Tibial nerve (tissue), 4 donors: Measurements from ENCODE around the gene CDCP1. TPM values are rescaled to one million over a fixed set of nuclear protein-coding genes. Genes with fewer than 3 reads are reported as not detected.

Source experiments
- DNase-seq, 2 donors: peaks; one replicate each; pipeline ENCODE4 v3.0.0-alpha.2; 2019; ENCODE audit warnings: low spot score in 2 of 2
- H3K27ac ChIP-seq, 4 donors: fragments of 200-600 bp; sonication (generic) in 3 of 4; one replicate each; pipeline ENCODE4 v1.5.1; 2017 to 2019; ENCODE audit warnings: mild to moderate bottlenecking in 1 of 4
- H3K27me3 ChIP-seq, 2 donors: fragments of 200-600 bp; sonication (generic) in 1 of 2; one replicate each; pipeline versions ENCODE4 v1.5.1 to v1.6.0; 2017 to 2019
- H3K36me3 ChIP-seq, 3 donors: fragments of 200-600 bp; sonication (generic); one replicate each; pipeline ENCODE4 v1.5.1; 2018 to 2019
- H3K4me1 ChIP-seq, 4 donors: fragments of 200-600 bp; sonication (generic) in 3 of 4; one replicate each; pipeline ENCODE4 v1.5.1; 2017 to 2019
- H3K4me3 ChIP-seq, 4 donors: fragments of 200-600 bp; sonication (generic) in 3 of 4; one replicate each; pipeline ENCODE4 v1.5.1; 2017 to 2019; ENCODE audit warnings: mild to moderate bottlenecking in 1 of 4, moderate library complexity in 1 of 4
- H3K9me3 ChIP-seq, 4 donors: fragments of 200-600 bp; sonication (generic) in 3 of 4; one replicate each; pipeline ENCODE4 v1.5.1; 2017 to 2019
- EP300 ChIP-seq, 2 donors: sonication (generic); formaldehyde crosslinking; IDR thresholded peaks; one replicate each; pipeline ENCODE4 v1.6.1; 2017; ENCODE audit warnings: antibody characterized with exemption in 2 of 2, mild to moderate bottlenecking in 1 of 2
- POLR2A ChIP-seq, 2 donors: fragments of 450-650 bp; IDR thresholded peaks; one replicate each; pipeline ENCODE4 v1.6.1; 2017; ENCODE audit warnings: antibody characterized with exemption in 2 of 2, mild to moderate bottlenecking in 2 of 2, moderate library complexity in 2 of 2
- WGBS, 2 donors: methylation state at CpG; one replicate each; pipeline ENCODE4 v1.1.5; 2018; 5-methylcytosine and 5-hydroxymethylcytosine counted together
- total RNA-seq, 4 donors: library from RNA; depleted of rRNA; stranded (reverse); fragments of >200 nt; gene quantifications; one replicate each; pipeline ENCODE4 v1.1.0, GENCODE V29; 2016
- TF ChIP-seq, protein P1 (sequence below), 5 experiments: fragments of 200-600 bp in 3 of 5; fragments of 450-650 bp in 2 of 5; sonication (generic) in 3 of 5; IDR thresholded peaks; one replicate each; pipeline ENCODE4 v1.5.1; 2016 to 2019; ENCODE audit warnings: antibody characterized with exemption in 5 of 5, mild to moderate bottlenecking in 3 of 5, moderate library complexity in 2 of 5

The CDCP1 gene
- total RNA-seq, 4 donors from 2014 or later: 0.20 to 3.0 (median 1.2) TPM

DNA sequence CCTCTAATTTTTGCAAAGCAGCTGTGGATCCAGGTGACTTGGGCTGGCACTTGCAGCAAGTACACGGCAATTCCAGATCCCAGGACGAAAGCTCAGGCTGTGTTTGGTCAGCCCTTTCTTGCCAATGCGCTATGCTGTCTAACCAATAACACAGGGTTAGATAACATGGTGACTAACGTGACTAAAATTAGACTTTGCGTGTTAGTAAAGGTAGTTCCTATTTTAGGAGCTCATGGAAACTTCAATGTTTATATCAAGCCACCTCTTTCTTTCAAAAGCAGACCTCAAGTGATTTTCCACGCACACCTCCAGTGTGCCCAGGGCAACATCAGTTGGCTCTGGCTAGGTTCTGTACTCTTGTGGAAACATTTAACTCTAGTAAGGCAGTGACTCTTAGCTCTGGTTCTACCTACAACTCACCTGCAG lies 32.5 kb downstream of the CDCP1 start:
- Histone ChIP-seq H3K4me1 (no peaks in the 10 kb centered on the region), H3K36me3 (no peaks in the 10 kb centered on the region), H3K27me3 (peaks cover 0 to 3% of the 10 kb centered on the region in 2 donors), H3K27ac (no peak overlapping the region), H3K9me3 (no peaks in the 10 kb centered on the region), H3K4me3 (no peak overlapping the region)
- DNase-seq: no peak
- no peak for TF ChIP-seq EP300 (IDR thresholded peaks at IDR 0.05)
- TF ChIP-seq, protein P1, sequence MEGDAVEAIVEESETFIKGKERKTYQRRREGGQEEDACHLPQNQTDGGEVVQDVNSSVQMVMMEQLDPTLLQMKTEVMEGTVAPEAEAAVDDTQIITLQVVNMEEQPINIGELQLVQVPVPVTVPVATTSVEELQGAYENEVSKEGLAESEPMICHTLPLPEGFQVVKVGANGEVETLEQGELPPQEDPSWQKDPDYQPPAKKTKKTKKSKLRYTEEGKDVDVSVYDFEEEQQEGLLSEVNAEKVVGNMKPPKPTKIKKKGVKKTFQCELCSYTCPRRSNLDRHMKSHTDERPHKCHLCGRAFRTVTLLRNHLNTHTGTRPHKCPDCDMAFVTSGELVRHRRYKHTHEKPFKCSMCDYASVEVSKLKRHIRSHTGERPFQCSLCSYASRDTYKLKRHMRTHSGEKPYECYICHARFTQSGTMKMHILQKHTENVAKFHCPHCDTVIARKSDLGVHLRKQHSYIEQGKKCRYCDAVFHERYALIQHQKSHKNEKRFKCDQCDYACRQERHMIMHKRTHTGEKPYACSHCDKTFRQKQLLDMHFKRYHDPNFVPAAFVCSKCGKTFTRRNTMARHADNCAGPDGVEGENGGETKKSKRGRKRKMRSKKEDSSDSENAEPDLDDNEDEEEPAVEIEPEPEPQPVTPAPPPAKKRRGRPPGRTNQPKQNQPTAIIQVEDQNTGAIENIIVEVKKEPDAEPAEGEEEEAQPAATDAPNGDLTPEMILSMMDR (IDR thresholded peaks at IDR 0.05): no peak
- TF ChIP-seq POLR2A (IDR thresholded peaks at IDR 0.05): no peak
- 75 to 77% methylated on average over 6 of the region's 6 CpGs for WGBS, 2 donors

- no peak for DNase-seq
- Histone ChIP-seq H3K9me3 (no peaks in the 10 kb centered on the region), H3K27me3 (peaks cover 0 to 2% of the 10 kb centered on the region in 2 donors), H3K4me1 (no peaks in the 10 kb centered on the region), H3K36me3 (no peaks in the 10 kb centered on the region), H3K4me3 (no peak overlapping the region), H3K27ac (no peak overlapping the region)
- WGBS, 2 donors: 72 to 75% methylated on average over 4 of the region's 4 CpGs
- TF ChIP-seq, protein P1 (IDR thresholded peaks at IDR 0.05): no peak
- no peak for TF ChIP-seq EP300 (IDR thresholded peaks at IDR 0.05)
- TF ChIP-seq POLR2A (IDR thresholded peaks at IDR 0.05): no peak
These were observed 33.2 kb downstream of the CDCP1 start for GRCh38 chr3:45112939-45113338.

DNA sequence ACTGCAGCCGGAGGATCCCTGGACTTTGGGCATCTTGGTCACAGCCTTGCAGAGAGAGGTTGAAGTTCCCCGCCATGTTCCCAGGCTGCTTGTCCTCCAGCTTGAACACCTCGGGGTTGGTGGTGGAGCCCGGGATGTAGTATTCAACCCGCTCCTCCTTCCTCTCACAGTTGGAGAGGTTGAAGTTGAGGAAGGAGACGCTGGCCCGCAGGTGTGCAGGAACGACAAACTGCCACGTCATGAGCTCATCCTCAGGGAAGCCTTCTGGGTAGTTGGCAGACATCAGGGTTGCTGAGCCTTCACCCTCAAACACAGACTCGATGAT lies 35.7 kb downstream of the CDCP1 start:
- H3K36me3 ChIP-seq: no peaks in the 10 kb centered on the region
- no peaks in the 10 kb centered on the region for H3K4me1 ChIP-seq
- no peaks in the 10 kb centered on the region for H3K9me3 ChIP-seq
- no peak overlapping the region for H3K4me3 ChIP-seq
- H3K27ac ChIP-seq: peak overlapping the region in 1 of 4 donors; percentile 50
- no peak for DNase-seq
- no peaks in the 10 kb centered on the region for H3K27me3 ChIP-seq
- WGBS, 2 donors: 91 to 94% methylated on average over 10 of the region's 10 CpGs
- TF ChIP-seq, protein P1 (IDR thresholded peaks at IDR 0.05): no peak
- TF ChIP-seq POLR2A (IDR thresholded peaks at IDR 0.05) (no peak), EP300 (IDR thresholded peaks at IDR 0.05) (no peak)

DNA sequence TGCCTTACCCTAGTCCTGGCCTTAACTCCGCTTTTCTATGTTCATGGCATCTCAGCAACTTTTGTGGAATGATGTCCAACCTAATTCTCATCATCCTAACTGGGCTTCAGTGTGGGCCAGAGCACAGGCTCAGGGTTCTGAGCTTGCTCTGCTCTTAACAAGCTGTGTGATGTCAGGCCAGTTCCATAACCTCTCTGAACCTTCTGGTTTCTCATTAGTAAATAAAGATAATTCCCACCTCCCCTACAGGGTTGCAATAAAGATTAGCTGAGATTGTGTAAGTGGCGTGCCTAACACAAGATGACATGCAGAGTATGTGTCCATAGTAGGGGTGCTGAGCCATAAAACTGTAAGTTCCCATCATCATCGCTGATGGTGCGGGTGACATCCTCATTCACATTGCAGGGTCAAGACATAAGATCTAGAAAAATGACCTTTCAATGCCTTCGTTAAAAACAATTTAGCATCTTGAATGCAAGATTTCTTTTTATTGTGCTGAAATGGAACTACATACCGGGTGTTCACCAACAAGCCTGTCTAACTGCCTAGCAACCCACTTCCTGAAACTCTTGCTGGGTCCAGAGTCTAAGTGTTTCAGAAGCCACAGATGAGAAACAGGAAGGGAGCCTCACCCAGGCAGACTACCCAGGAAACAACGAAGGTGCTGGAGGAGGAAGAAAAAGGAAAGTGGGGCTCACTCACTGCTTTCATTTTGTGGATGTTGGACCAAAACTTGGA lies 36.2 kb downstream of the CDCP1 start:
- Histone ChIP-seq H3K36me3 (no peaks in the 10 kb centered on the region), H3K27ac (peak overlapping the region in 1 of 4 donors; percentile 50), H3K27me3 (no peaks in the 10 kb centered on the region), H3K4me3 (no peak overlapping the region), H3K4me1 (no peaks in the 10 kb centered on the region), H3K9me3 (no peaks in the 10 kb centered on the region)
- 71 to 72% methylated on average over 7 of the region's 7 CpGs for whole genome bisulfite sequencing, 2 donors
- DNase-seq: no peak
- TF ChIP-seq POLR2A (IDR thresholded peaks at IDR 0.05): no peak
- TF ChIP-seq EP300 (IDR thresholded peaks at IDR 0.05): no peak
- TF ChIP-seq, protein P1 (IDR thresholded peaks at IDR 0.05): no peak

DNA sequence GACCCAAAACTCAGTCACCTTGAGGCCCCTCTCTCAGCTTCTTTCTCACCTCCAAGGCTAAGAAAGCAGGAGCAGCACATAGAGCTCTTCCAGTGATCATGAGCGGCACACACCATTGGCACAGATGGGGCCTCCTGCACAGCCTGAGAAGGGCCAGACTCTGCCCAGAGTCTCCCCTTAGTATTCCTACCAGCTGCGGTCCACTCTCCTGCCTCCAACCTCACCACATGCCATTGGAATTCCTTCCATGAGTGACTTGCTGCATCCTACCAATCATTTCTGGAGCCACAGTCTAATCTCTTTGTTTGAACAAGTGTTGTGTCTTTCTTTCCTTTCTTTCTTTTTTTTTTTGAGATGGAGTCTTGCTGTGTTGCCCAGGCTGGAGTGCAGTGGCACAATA lies 39.3 kb downstream of the CDCP1 start:
- Histone ChIP-seq H3K4me1 (no peaks in the 10 kb centered on the region), H3K27ac (no peak overlapping the region), H3K27me3 (no peaks in the 10 kb centered on the region), H3K9me3 (no peaks in the 10 kb centered on the region), H3K36me3 (no peaks in the 10 kb centered on the region), H3K4me3 (no peak overlapping the region)
- 93 to 98% methylated on average over 2 of the region's 2 CpGs for WGBS, 2 donors
- TF ChIP-seq, protein P1 (IDR thresholded peaks at IDR 0.05): no peak
- TF ChIP-seq EP300 (IDR thresholded peaks at IDR 0.05): no peak
- TF ChIP-seq POLR2A (IDR thresholded peaks at IDR 0.05): no peak
- no peak for DNase-seq
